A549 (cell line): ENCODE data around the gene SLC66A2. TPM values are rescaled to one million over a fixed set of nuclear protein-coding genes. Genes with fewer than 3 reads are reported as not detected.

Experiments
- ATAC-seq, 2 experiments: fragments of 200-7000 bp in 1 of 2; fragments of >200 bp in 1 of 2; cut with Nextera tagmentation in 1 of 2; cut with Tn5 transposase in 1 of 2; 3 replicates each; pipeline versions ENCODE4 v1.8.0 to v1.9.1; 2018 to 2020; ENCODE audit warnings: mild to moderate bottlenecking in 1 of 2, moderate library complexity in 1 of 2
- CTCF ChIA-PET: fragments of 300-600 bp; sonication (Branson Sonifier 250); formaldehyde crosslinking; extraction: SDS; loops from one replicate; lab custom pipeline; 2021; ENCODE audit warnings: antibody characterized with exemption, inconsistent platforms; lab: Yijun Ruan, JAX
- POLR2A ChIA-PET: fragments of 350-600 bp; formaldehyde crosslinking; extraction: SDS; loops from one replicate; lab custom pipeline; 2021; ENCODE audit warnings: antibody characterized with exemption, inconsistent platforms; lab: Yijun Ruan, JAX
- DNase-seq, 2 experiments: peaks; one replicate each; pipeline versions ENCODE4 v3.0.0 to v3.0.0-alpha.2; 2011 to 2016; ENCODE audit warnings: low read depth in 1 of 2, low spot score in 1 of 2
- FAIRE-seq: peaks from 2 replicates; lab custom pipeline; 2011; peaks lifted over from hg19 to GRCh38; lab: Jason Lieb, UNC
- H3K27ac ChIP-seq, 2 experiments: fragments of >200 bp; sonication (Bioruptor Twin); formaldehyde crosslinking; 3 replicates each; pipeline ENCODE4 v1.5.1; 2016 to 2017
- H3K4me1 ChIP-seq: fragments of >200 bp; sonication (Bioruptor Twin); formaldehyde crosslinking; 3 replicates; pipeline ENCODE4 v1.6.1; 2016
- H3K4me2 ChIP-seq: fragments of >200 bp; sonication (Bioruptor Twin); formaldehyde crosslinking; 3 replicates; pipeline ENCODE4 v1.6.1; 2016
- H3K4me3 ChIP-seq: fragments of >200 bp; sonication (Bioruptor Twin); formaldehyde crosslinking; 3 replicates; pipeline ENCODE4 v1.5.1; 2016
- H3K9me3 ChIP-seq: fragments of >200 bp; sonication (Bioruptor Twin); formaldehyde crosslinking; 3 replicates; pipeline ENCODE4 v1.6.1; 2016
- CBX2 ChIP-seq: fragments of 200-600 bp; sonication (generic); IDR thresholded peaks from 2 replicates; pipeline ENCODE4 v1.6.1; 2016; ENCODE audit warnings: low read depth, mild to moderate bottlenecking, borderline replicate concordance
- CBX8 ChIP-seq: fragments of 200-600 bp; sonication (generic); IDR thresholded peaks from 2 replicates; pipeline ENCODE4 v1.6.1; 2016
- CEBPB ChIP-seq, 2 experiments: fragments of >200 bp in 1 of 2; sonication (Bioruptor Twin) in 1 of 2; formaldehyde crosslinking in 1 of 2; IDR thresholded peaks; 2 replicates each; pipeline ENCODE4 v1.6.1; 2012 to 2016
- CHD2 ChIP-seq: fragments of 150-350 bp; IDR thresholded peaks from 2 replicates; pipeline ENCODE4 v1.6.1; 2014; ENCODE audit warnings: low read length; ENCODE audit not compliant: partially characterized antibody
- EHMT2 ChIP-seq: fragments of 200-600 bp; sonication (generic); IDR thresholded peaks from 2 replicates; pipeline ENCODE4 v1.6.1; 2016; ENCODE audit warnings: antibody characterized with exemption, low read depth, mild to moderate bottlenecking, moderate library complexity
- EP300 ChIP-seq, 2 experiments: fragments of >200 bp; sonication (Bioruptor Twin); formaldehyde crosslinking; IDR thresholded peaks; 2 replicates in 1 of 2; 3 replicates in 1 of 2; pipeline ENCODE4 v1.6.1; 2016 to 2017
- ESRRA ChIP-seq: fragments of 150-350 bp; IDR thresholded peaks from 2 replicates; pipeline ENCODE4 v1.6.1; 2014; ENCODE audit warnings: mild to moderate bottlenecking, low read length, borderline replicate concordance
- FOXS1 ChIP-seq: fragments of 250-450 bp; sonication (Bioruptor Pico); IDR thresholded peaks from 2 replicates; pipeline ENCODE4 v1.5.0; 2020; ENCODE audit warnings: mild to moderate bottlenecking, moderate library complexity
- HDAC2 ChIP-seq: fragments of 200-600 bp; sonication (generic); IDR thresholded peaks from 2 replicates; pipeline ENCODE4 v1.6.1; 2016
- HES2 ChIP-seq: fragments of >200 bp; sonication (Bioruptor Twin); formaldehyde crosslinking; IDR thresholded peaks from 2 replicates; pipeline ENCODE4 v1.6.1; 2016
- HEYL ChIP-seq: fragments of 250-450 bp; sonication (Bioruptor Pico); IDR thresholded peaks from 2 replicates; pipeline ENCODE4 v1.8.0; 2021; ENCODE audit warnings: mild to moderate bottlenecking, moderate library complexity
- HOXB13 ChIP-seq: fragments of 250-450 bp; sonication (Bioruptor Pico); IDR thresholded peaks from 2 replicates; pipeline ENCODE4 v1.5.0; 2020; ENCODE audit warnings: low read depth, mild to moderate bottlenecking, moderate library complexity
- HOXB5 ChIP-seq: fragments of 250-450 bp; sonication (Bioruptor Pico); IDR thresholded peaks from 2 replicates; pipeline ENCODE4 v1.5.0; 2020; ENCODE audit warnings: mild to moderate bottlenecking, moderate library complexity
- JUNB ChIP-seq: fragments of >200 bp; sonication (Bioruptor Twin); formaldehyde crosslinking; IDR thresholded peaks from 2 replicates; pipeline ENCODE4 v1.6.1; 2016
- KDM5A ChIP-seq: fragments of 200-600 bp; sonication (generic); IDR thresholded peaks from 2 replicates; pipeline ENCODE4 v1.6.1; 2016; ENCODE audit warnings: antibody characterized with exemption, mild to moderate bottlenecking
- MAZ ChIP-seq: fragments of 150-350 bp; IDR thresholded peaks from 2 replicates; pipeline ENCODE4 v1.6.1; 2014; ENCODE audit warnings: antibody characterized with exemption, low read depth, low read length, borderline replicate concordance
- NPAS2 ChIP-seq: fragments of 250-450 bp; sonication (Bioruptor Pico); IDR thresholded peaks from 2 replicates; pipeline ENCODE4 v1.8.0; 2022; ENCODE audit warnings: mild to moderate bottlenecking, moderate library complexity, borderline replicate concordance
- NR3C1 ChIP-seq: fragments of >200 bp; sonication (Bioruptor Twin); formaldehyde crosslinking; IDR thresholded peaks from 3 replicates; pipeline ENCODE4 v1.6.1; 2017
- PHF8 ChIP-seq: fragments of 200-600 bp; sonication (generic); IDR thresholded peaks from 2 replicates; pipeline ENCODE4 v1.6.1; 2016; ENCODE audit warnings: low read depth, mild to moderate bottlenecking, antibody characterized with exemption, moderate library complexity, borderline replicate concordance
- POLR2AphosphoS2 ChIP-seq: conservative IDR thresholded peaks from 2 replicates; pipeline ENCODE4 v1.6.1; 2012; ENCODE audit warnings: low read length, improper control_type of control experiment, inconsistent platforms
- RAD21 ChIP-seq, 2 experiments: fragments of >200 bp in 1 of 2; sonication (Bioruptor Twin) in 1 of 2; formaldehyde crosslinking in 1 of 2; IDR thresholded peaks in 1 of 2; conservative IDR thresholded peaks in 1 of 2; 2 replicates in 1 of 2; 3 replicates in 1 of 2; pipeline ENCODE4 v1.6.1; 2012 to 2018; ENCODE audit warnings: inconsistent platforms in 1 of 2
- SMC3 ChIP-seq: fragments of >200 bp; sonication (Bioruptor Twin); formaldehyde crosslinking; IDR thresholded peaks from 3 replicates; pipeline ENCODE4 v1.6.1; 2018; ENCODE audit warnings: inconsistent platforms
- SREBF2 ChIP-seq: fragments of 450-650 bp; IDR thresholded peaks from 2 replicates; pipeline ENCODE4 v1.6.1; 2014; ENCODE audit warnings: mild to moderate bottlenecking, moderate library complexity
- ZFP36 ChIP-seq: fragments of 450-650 bp; IDR thresholded peaks from 2 replicates; pipeline ENCODE4 v1.6.1; 2014; ENCODE audit warnings: borderline replicate concordance; ENCODE audit not compliant: partially characterized antibody
- WGBS: methylation state at CpG from one replicate; pipeline ENCODE4 v1.1.6; 2017; ENCODE audit errors: missing lambda C conversion rate; 5-methylcytosine and 5-hydroxymethylcytosine counted together
- polyA plus RNA-seq, 4 experiments: library from polyadenylated mRNA; depleted of rRNA in 3 of 4; stranded (reverse); fragments of >200 nt; fragmentation: RNase III in 1 of 4; extraction: RNeasy Plus Mini Kit Qiagen cat#74134 plus additional on column Dnase treatment in 1 of 4; gene quantifications; 2 replicates in 3 of 4; 3 replicates in 1 of 4; pipeline ENCODE4 v1.2.3, GENCODE V29; 2011 to 2017
- TF ChIP-seq, protein P1 (sequence below): fragments of 250-450 bp; sonication (Bioruptor Pico); IDR thresholded peaks from 2 replicates; pipeline ENCODE4 v1.5.0; 2021; ENCODE audit warnings: mild to moderate bottlenecking, moderate library complexity, borderline replicate concordance

The SLC66A2 gene
- polyA plus RNA-seq, 2 of the 4 experiments (the other 2 are of a cell fraction), result 4.8 to 11.5 TPM

- no peak overlapping the region for H3K27ac ChIP-seq
- no peak for DNase-seq
- ChIA-PET CTCF (interaction anchor here (1.0 kb wide), 1 partner anchor 9 kb away, joined by 3 read pairs; no protein-coding TSS in a partner anchor), POLR2A (no interaction called here)
- FAIRE-seq, result no peak
- WGBS, result 56% methylated on average over 15 of the region's 15 CpGs
- TF ChIP-seq MAZ (no peak), NPAS2 (CRISPR knock-in tag) (no peak), JUNB (no peak), PHF8 (no peak), SMC3 (no peak), ESRRA (no peak)
- TF ChIP-seq, all 56 proteins: peak for 0
- Histone ChIP-seq H3K9me3 (peaks cover 5% of the 10 kb centered on the region; the same call in 2 of the 3 replicates), H3K4me2 (no peak overlapping the region), H3K4me1 (no peaks in the 10 kb centered on the region), H3K4me3 (no peak overlapping the region)
- no peak for ATAC-seq
These were observed 88.9 kb downstream of the SLC66A2 start for GRCh38 chr18:79862562-79862961.

DNA sequence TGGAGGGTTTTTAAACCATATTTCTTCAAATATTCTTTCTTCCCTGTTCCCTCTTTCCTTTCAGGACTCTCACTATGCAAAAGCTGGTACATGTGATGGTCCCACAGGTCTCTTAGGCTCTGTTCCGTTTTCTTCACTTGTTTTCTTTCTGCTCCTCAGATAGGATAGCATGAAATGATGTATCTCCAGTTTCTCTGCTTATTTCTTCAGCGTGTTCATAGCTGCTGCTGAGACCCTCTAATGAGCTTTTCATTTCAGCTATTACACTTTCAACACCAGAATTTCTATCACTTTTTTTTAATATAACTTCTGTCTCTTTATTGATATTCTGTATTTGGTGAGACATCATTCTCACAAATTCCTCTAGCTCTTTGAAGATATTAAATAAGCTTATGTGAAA is 89.8 kb downstream of the SLC66A2 start:
- ChIA-PET CTCF (no interaction called here), POLR2A (no interaction called here)
- Histone ChIP-seq H3K4me3 (no peak overlapping the region), H3K4me1 (no peaks in the 10 kb centered on the region), H3K27ac (no peak overlapping the region), H3K4me2 (no peak overlapping the region), H3K9me3 (peaks cover 5% of the 10 kb centered on the region; the same call in 2 of the 3 replicates)
- TF ChIP-seq SREBF2 (no peak), RAD21 (conservative IDR thresholded peaks at IDR 0.05 in 1 of 2, IDR thresholded peaks at IDR 0.05 in 1 of 2) (no peak), CBX8 (0 out of 2 replicates have a peak, but pooled peaks have one; percentile 66), HES2 (no peak)
- WGBS, result 3% methylated on average over 2 of the region's 2 CpGs
- no peak for FAIRE-seq
- ATAC-seq, result no peak
- no peak for DNase-seq

- H3K4me1 ChIP-seq, result no peaks in the 10 kb centered on the region
- no peak for ATAC-seq
- H3K4me3 ChIP-seq, result no peak overlapping the region
- WGBS, result 30% methylated on average over 7 of the region's 7 CpGs
- no peak overlapping the region for H3K4me2 ChIP-seq
- TF ChIP-seq EHMT2 (no peak), HES2 (no peak), ZFP36 (no peak), JUNB (no peak), NR3C1 (no peak), SMC3 (no peak), CHD2 (no peak), HOXB13 (CRISPR knock-in tag) (no peak), HEYL (CRISPR knock-in tag) (no peak), HOXB5 (CRISPR knock-in tag) (no peak), NPAS2 (CRISPR knock-in tag) (no peak), POLR2AphosphoS2 (no peak), CEBPB (IDR thresholded peaks at IDR 0.05) (no peak), FOXS1 (CRISPR knock-in tag) (no peak), EP300 (IDR thresholded peaks at IDR 0.05) (no peak), CBX2 (no peak), HDAC2 (no peak), KDM5A (no peak)
- TF ChIP-seq, protein P1, sequence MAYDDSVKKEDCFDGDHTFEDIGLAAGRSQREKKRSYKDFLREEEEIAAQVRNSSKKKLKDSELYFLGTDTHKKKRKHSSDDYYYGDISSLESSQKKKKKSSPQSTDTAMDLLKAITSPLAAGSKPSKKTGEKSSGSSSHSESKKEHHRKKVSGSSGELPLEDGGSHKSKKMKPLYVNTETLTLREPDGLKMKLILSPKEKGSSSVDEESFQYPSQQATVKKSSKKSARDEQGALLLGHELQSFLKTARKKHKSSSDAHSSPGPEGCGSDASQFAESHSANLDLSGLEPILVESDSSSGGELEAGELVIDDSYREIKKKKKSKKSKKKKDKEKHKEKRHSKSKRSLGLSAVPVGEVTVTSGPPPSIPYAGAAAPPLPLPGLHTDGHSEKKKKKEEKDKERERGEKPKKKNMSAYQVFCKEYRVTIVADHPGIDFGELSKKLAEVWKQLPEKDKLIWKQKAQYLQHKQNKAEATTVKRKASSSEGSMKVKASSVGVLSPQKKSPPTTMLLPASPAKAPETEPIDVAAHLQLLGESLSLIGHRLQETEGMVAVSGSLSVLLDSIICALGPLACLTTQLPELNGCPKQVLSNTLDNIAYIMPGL (CRISPR knock-in tag), result no peak
- ChIA-PET CTCF (no interaction called here), POLR2A (no interaction called here)
- no peak overlapping the region for H3K27ac ChIP-seq
- FAIRE-seq, result no peak
- H3K9me3 ChIP-seq, result peaks cover 5% of the 10 kb centered on the region; the same call in 2 of the 3 replicates
- no peak for DNase-seq
These were observed 92.1 kb downstream of the SLC66A2 start for GRCh38 chr18:79859314-79859713.
